H1 (cell line): Measurements from ENCODE around the gene ARHGAP26. TPM values are rescaled to one million over a fixed set of nuclear protein-coding genes. Genes with fewer than 3 reads are reported as not detected.

Experiments used
- ATF2 ChIP-seq: IDR thresholded peaks from 2 replicates; pipeline ENCODE4 v1.6.1; 2012; ENCODE audit warnings: low read length, inconsistent platforms
- CREB1 ChIP-seq: IDR thresholded peaks from 2 replicates; pipeline ENCODE4 v1.6.1; 2012; ENCODE audit warnings: inconsistent platforms
- ZNF274 ChIP-seq: IDR thresholded peaks from 2 replicates; pipeline ENCODE4 v1.7.0; 2012; ENCODE audit warnings: low read length, borderline replicate concordance; ENCODE audit errors: extremely low read depth
- polyA plus RNA-seq, 7 experiments: library from polyadenylated mRNA; depleted of rRNA in 3 of 7; stranded (reverse) in 5 of 7; unstranded in 2 of 7; fragments of >200 nt in 5 of 7; fragments of 200-250 nt in 2 of 7; gene quantifications; 1 replicate in 5 of 7; 2 replicates in 1 of 7; 4 replicates in 1 of 7; pipeline versions ENCODE4 v1.2.1 to v1.2.3, GENCODE V29; 2011 to 2013; ENCODE audit warnings: missing spikeins in 2 of 7, mixed read lengths in 2 of 7
- total RNA-seq: library from RNA; stranded (reverse); fragmentation: NEBNext Ultra II Directional; extraction: Animal tissue kit (Norgen Biotek cat#: 25700); gene quantifications from 2 replicates; pipeline ENCODE4 v1.2.1, GENCODE V29; 2021

Gene ARHGAP26
- total and polyA plus RNA-seq, 2 of the 8 experiments (the other 6 are each of a cell fraction or from before 2014, with no cell fraction given), result 7.1 to 24.8 TPM

- no peak for TF ChIP-seq ATF2
- no peak for TF ChIP-seq CREB1
- no peak for TF ChIP-seq ZNF274
Observed at GRCh38 chr5:142832263-142832662, 62.1 kb downstream of the ARHGAP26 start (continued).
